Measurements from ENCODE around the gene ZNF28.
"Not testable (repeated sequence)": the region's sequence is repeated elsewhere in the genome, so short reads cannot be mapped to it uniquely, and the experiment has no call there.

Gene ZNF28

DNA sequence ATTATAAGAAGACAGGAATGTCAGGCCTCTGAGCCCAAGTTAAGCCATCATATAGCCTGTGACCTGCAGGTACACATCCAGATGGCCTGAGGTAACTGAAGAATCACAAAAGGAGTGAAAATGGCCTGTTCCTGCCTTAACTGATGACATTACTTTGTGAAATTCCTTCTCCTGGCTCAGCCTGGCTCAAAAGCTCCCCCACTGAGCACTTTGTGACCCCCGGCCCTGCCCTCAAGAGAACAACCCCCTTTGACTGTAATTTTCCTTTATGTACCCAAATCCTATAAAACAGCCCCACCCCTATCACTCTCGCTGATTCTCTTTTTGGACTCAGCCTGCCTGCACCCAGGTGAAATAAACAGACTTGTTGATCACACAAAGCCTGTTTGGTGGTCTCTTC lies 65.0 kb downstream of the ZNF28 start:
- not testable (repeated sequence) for DNase-seq

DNA sequence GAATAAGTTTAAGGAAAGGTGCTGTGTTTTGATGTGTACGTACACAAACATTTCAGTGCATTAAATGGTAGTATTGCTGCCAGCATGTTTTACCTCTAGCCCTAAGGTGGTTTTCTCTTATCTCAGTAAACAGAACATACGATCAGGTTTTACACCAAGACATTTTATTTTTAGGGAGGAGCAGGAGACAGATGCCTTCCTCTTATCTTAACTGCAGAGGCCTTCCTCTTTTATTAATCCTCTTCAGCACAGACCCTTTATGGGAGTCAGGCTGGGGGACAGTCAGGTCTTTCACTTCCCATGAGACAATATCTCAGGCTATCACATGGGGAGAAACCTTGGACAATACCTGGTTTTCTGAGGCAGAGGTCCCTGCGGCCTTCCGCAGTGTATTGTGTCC lies 71.7 kb downstream of the ZNF28 start:
- no peak for DNase-seq

DNA sequence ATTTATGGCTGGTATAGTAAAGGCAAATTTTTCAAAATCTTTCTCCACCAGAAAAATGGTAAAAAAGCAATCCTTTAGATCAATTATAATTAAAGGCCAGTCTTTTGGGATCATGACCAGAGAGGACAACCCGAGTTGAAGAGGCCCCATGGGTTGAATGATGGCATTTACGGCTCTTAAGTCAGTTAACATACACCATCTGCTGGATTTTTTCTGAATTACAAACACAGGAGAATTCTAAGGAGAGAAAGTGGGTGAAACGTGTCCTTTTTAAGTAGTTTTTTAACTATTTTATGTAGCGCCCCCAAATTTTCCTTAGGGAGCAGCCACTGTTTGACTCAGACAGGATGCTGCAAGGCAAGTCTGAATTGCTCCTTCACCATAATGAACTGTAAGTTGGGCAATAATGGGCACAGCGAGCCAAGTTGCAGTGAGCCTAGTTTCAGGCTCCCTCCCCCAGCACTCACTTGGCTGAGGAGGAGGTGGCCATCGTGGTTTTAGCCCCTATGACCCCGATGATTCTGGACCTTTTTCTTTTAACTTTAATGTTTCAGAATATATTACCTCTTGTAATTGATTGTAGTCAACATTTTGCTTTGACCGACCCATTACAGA lies 73.0 kb downstream of the ZNF28 start:
- DNase-seq, result no peak
